Jurkat, Clone E6-1 (cell line): ENCODE measurements around the gene PHF14.
"Not testable (repeated sequence)": the region's sequence is repeated elsewhere in the genome, so short reads cannot be mapped to it uniquely, and the experiment has no call there.

ENCODE experiments used
- DNase-seq: peaks from one replicate; pipeline ENCODE4 v3.0.0-alpha.2; 2011; ENCODE audit warnings: low read depth, low spot score
- H3K4me3 ChIP-seq: 2 replicates; pipeline ENCODE4 v1.5.1; 2011; ENCODE audit warnings: mild to moderate bottlenecking, low read length, control low read depth, moderate library complexity

The PHF14 gene

DNA sequence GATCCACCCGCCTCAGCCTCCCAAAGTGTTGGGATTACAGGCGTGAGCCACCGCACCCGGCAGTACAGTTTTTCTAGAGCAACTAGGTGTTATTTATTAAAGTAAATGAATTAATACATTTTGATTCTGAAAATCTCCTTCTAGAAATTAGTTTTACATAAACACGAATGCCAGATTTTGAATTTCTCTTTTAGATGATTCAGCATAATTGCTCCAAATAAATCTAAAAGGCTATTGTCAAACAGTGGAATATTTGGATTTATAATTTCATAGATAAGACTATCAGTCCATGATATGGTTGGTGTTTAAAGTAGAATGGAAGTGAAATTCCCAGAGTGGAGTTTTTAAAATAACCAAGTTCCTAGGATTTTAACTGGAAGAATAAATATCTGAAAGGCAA lies 1.5 kb upstream of the PHF14 start:
- no peak for DNase-seq
- no peak overlapping the region for H3K4me3 ChIP-seq

DNA sequence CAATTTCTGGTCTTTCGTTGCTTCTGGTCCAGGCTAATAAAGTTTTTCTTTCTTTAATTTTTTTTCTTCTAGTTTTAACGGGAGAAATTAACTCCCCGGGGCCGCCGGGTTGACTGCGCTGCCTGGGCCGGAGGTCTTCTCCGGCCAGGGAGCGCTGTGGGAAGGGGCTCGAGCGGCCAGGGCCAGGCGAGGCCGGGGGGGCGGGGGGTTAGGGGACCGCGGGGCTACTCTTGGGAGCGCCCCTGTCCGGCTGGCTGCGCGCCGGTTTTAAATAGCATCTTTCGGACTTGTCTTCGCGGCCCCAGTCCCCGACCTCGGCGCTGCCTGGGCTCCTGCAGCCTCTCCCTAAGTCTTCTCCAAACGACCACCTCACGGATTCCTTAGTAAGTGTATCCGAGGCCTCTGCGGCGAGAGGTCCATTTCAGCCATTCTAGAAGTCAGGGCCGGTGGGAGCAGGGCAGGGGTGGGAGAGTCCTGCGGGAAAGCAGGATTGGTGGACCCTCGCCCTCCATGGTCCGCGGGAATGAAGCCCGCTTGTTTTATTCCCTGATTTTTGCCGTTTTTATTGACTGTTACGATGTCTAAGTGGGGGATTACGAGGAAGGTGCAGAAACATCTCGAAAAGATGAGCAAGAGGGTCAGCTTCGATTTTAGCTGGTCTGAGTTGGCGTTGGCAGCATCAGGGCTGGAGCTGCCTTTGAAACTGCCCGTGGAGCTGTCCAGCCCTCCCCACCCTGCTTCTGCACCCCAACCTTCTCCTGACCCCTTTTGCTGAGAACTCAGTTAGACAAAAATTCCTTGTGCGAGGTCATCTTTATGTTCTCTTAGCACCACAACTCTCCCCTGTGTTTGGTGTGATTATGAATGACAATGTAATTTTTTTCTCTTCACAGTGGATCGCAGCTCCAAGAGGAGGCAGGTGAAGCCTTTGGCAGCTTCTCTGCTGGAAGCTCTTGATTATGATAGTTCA lies 555 bp downstream of the PHF14 start:
- DNase-seq: peak; percentile 18
- peak overlapping the region; percentile 92 for H3K4me3 ChIP-seq

DNA sequence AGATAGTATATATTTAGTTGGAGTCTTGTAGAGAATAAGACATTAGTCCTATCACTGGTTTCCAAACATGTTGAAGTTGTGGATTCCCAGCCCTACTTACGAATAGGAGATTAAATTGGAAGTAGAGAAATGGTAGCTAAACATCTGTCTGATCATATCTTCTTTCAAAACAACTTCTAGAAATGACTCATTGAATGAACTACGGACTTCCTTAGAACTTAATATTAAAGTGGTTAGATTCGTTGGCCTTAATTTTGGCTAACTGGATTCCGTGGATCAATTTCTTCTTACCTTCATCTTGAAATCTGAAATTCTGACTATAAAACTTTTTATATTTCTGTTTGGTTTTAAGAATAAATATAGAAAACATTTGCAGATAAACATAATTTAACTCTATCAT lies 3.4 kb downstream of the PHF14 start:
- H3K4me3 ChIP-seq: no peak overlapping the region
- no peak for DNase-seq

DNA sequence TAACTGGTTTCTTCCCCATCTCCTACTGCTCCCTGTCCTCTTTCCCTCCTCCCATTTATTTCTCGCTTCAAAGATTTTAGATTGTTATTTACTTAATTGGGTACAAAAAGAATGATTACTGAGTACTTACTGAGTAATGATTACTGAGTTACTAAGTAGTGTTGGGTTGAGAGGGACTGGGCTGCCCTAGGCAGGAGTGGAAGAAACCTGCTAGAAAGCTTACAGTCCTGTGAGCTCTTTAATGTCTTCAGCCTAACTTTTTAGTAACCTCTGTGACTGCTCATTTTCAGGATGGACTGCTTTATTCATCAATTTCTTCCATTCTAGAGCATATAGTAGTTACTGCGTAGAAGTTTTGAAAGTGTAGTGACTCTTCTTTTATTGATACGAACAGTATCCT lies 7.6 kb downstream of the PHF14 start:
- H3K4me3 ChIP-seq: no peak overlapping the region
- no peak for DNase-seq

DNA sequence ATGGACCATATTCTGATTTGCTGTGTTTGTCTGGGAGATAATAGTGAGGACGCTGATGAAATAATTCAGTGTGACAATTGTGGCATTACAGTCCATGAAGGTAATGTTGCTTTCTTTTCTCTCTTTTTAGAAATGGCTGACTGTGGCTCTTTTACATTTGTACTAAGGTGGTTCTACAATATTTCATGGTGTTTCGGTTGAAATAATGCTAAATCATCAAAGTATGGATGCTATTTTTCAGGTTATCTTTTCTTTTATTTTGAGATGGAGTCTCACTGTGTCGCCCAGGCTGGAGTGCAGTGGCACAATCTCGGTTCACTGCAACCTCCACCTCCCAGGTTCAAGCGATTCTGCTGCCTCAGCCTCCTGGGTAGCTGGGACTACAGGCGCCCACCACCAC lies 17.1 kb downstream of the PHF14 start:
- H3K4me3 ChIP-seq, DNase-seq: not testable (repeated sequence)

DNA sequence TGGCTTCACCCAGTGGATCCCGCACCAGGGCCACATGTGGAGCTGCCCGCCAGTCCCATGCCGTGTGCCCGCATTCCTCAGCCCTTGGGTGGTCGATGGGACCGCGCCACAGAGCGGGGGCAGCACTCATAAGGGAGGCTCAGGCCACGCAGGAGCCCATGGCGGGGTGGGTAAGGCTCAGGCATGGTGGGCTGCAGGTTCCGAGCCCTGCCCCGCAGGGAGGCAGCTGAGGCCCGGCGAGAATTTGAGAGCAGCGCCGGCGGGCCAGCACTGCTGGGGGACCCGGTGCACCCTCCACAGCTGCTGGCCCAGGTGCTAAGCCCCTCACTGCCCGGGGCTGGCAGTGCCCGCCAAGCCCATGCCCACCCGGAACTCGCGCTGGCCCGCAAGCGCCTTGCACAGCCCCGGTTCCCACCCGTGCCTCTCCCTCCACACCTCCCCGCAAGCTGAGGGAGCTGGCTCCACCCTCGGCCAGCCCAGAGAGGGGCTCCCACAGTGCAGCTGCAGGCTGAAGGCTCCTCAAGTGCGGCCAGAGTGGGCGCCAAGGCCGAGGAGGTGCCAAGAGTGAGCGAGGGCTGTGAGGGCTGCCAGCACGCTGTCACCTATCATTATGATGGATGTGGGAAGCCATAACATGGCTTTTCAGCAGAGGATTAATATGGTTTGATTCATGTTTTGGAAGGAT lies 22.0 kb downstream of the PHF14 start:
- not testable (repeated sequence) for H3K4me3 ChIP-seq, DNase-seq

DNA sequence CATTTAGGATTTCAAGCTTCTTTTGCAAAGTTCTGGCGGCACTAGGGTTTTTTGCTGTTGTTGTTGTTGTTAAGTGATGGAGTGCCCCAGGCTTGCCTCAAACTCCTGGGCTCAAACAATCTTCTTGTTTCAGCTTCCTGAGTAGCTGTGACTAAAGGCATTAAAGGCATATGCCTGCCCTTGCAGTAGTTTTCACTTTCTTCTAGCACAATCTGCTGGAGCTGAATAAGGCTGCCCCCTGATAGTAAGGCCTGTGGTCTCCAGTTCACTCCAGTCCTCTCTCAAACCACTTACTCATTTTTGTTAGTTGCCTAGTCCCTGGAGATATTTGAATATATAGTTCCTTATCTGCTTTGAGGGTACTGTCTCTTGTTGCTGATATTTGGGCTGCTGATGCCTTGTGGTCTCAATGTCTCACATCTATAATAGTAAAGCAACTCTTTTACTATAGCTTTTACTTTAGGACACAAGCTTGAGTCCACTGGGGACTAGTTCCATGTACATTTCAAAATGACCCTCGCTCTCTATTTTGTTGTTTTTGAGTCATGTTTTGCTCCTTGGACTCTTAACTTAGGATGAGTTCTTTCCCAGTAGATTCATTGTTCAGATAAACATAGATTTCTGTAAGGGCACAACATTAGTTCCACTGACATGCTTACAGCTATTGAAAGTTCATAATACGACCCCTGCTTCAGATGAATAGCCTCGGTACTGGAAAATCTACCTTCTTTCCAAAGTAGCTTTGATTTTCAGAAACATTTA lies 25.5 kb downstream of the PHF14 start:
- no peak for DNase-seq
- H3K4me3 ChIP-seq: no peak overlapping the region

DNA sequence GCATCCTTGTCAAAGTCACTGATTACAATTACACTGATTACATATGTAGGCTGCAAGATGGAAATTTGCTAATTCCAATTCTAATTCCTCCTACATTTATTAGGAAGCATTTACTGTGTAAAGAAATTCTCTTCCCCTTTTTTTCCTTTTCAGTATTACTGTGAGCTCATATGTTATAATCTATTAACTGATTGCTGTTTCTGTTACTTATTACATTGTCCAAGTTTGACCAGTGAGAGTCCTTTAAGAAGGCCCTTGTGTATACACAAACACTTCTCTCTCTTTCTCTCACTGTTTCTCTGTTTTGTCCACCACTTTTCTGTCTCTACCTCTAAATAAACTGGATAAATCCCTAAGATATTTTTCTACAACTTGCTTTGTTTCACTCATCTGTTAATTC lies 31.5 kb downstream of the PHF14 start:
- H3K4me3 ChIP-seq: no peak overlapping the region
- no peak for DNase-seq

DNA sequence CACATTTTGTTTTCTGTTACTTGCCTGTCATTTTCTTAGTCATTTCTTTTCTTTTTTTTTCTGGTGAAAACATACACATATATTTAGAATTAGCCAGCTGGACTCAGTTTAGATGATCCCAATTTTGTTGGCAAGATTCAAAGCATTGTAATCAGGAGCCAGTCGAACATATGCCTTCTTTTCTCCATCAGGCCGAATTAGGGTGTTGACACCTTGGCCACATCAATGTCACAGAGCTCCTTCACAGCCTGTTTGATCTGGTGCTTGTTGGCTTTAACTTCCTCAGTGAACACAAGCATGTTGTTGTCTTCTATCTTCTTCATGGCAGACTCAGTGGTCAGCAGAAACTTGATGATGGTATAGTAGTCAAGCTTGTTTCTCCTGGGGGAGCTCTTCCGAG lies 32.6 kb downstream of the PHF14 start:
- no peak overlapping the region for H3K4me3 ChIP-seq
- DNase-seq: no peak

DNA sequence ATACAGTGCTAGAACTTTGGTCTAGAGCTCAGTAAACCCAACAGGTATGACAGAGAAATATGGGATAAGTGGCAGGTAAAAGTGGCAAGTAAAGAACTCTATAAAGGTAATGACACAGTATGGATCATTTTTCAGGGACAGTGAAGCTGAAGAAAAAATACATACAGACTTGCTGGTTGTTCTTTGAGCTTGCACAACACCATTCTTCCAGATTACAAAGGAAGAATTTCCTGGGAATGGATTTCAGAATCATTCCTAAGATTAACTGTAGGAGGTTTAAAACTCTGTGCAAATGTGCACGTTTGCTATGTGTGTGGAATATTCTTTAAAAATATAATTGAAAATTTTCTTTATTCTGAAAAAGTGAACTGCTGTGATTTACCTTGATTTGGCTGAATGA lies 36.0 kb downstream of the PHF14 start:
- H3K4me3 ChIP-seq: no peak overlapping the region

DNA sequence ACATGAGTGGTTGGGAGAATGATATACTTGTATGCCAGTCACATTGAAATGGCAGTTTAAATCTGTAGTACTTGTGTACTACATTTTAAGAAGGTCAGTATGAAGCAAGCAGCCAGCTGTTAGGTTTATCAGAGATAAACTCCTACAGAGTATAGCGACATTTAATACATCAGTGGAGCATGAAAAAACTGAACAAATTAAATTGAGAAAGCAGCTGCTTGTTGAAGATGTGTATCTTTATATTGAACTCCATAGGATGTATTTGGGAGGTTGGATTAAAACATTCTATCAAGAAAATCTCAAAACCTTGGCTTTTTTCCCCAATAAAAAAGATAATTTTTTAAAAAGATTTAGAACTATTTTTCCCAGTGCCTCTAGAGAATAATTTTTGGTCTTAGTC lies 47.8 kb downstream of the PHF14 start:
- no peak for DNase-seq
- H3K4me3 ChIP-seq: no peak overlapping the region

More for the DNA sequence above, 36.0 kb downstream of the PHF14 start:
- DNase-seq: no peak

DNA sequence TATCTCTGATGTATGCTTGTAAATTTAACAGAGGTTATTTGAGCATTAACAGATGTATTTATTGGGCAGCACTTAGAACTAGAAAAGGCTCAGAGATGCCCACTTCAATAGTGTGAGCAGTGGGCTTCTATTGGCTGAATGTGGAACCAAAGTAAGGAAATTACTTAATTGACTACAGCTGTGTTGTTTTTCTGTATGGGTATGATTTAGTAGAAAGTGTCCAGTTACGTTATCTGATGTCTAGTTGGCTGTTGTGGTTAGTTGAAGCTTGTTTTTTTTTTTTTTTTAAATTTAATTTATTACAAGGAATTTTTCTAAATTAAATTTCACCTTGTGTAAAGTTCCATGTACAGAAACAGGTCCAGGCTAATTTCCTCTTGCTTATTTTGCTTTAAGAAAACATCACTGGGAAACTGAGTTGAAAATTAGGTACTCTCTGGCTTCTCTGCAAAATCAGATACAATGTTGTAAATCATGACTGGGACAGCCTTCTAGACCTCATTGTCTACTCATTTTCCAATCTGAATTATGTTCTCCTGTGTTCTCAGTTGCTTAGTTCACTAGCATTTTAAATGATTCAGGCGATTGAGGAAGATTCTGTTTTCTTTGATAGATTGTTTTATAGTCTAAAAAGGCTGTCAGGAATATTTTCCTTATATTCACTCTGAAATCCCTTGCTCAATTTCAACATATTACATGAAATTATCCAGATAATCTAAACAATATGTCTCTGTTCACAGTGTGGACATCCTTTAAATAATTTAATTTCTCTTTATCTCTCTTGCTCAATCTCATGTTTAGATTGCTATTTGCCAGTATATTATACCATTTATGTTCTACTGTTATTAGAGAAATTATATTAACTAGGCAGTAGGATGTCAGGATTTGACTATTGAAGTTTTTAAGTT lies 53.0 kb downstream of the PHF14 start:
- no peak for DNase-seq

DNA sequence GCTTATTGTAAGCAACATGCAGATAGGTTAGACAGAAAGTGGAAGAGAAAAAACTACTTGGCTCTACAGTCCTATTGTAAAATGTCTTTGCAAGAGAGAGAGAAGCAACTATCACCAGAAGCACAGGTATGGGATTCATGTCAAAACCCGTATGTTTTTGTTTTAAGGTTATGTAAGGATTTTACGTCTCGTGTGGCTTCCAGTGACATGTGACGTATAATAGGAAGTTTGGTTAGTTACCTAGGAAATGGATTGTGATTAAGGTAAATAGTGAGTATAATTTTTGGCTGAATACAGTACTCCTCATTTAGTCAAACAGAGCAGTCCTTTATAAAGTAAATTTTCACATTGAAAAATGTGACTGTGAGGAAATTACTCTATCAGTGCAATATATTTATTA lies 62.0 kb downstream of the PHF14 start:
- DNase-seq: no peak
- no peak overlapping the region for H3K4me3 ChIP-seq

More for the DNA sequence above, 53.0 kb downstream of the PHF14 start:
- no peak overlapping the region for H3K4me3 ChIP-seq

DNA sequence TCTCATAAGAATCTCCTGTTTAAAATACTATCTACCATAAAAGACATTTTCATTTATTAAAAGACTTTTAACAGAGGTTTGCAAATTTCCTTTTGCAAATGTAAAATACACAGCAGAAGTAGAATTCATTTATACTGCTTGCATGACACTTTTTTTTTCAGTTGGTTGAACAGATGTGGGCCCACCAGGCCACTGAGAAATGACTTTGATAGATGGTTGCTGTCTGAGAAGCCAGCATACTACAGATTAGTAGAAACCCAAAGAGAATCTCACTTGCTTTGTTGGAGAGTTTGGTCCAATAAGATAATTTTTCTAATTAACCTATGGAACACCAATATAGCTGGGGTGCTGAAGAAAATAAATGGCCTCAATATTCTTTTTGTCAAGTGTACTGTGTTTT lies 66.3 kb downstream of the PHF14 start:
- DNase-seq: no peak
- no peak overlapping the region for H3K4me3 ChIP-seq

DNA sequence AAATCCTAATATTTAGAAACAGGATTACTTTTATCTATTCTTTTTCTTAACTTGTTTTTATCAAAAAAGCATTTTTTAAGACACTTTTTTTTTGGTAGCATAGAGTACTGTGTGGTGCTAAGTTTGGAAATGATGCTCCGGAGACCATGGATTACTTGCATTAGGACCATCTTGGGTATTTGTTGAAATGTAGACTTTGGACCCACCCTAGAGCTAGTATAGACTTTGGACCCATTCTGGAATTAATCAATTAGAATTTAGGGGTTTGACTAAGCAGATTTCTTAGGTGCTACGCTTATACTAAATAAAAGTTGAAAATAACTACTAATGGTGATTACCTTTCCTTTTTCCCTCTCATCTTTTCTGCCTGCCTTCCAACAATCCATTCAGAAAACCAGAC lies 80.4 kb downstream of the PHF14 start:
- H3K4me3 ChIP-seq: no peak overlapping the region
- no peak for DNase-seq

DNA sequence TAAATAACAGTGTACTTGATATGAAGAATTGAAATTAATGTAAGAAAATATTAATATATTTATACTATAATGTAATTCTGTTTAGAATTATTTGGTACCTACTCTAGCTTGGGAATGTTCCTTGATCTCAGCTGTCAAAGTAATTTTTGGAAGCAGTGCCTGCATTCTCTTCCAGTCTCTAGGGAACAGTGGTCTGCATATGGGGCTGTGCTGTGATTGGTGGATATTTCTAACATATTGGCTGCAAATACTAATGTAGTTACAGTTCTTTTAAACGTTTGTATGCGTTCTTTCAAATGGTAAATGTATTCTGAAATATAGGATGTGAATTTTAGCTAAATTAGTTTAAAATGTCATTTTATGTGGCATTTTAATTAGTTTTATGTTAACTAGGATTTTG lies 87.2 kb downstream of the PHF14 start:
- no peak for DNase-seq
- no peak overlapping the region for H3K4me3 ChIP-seq

DNA sequence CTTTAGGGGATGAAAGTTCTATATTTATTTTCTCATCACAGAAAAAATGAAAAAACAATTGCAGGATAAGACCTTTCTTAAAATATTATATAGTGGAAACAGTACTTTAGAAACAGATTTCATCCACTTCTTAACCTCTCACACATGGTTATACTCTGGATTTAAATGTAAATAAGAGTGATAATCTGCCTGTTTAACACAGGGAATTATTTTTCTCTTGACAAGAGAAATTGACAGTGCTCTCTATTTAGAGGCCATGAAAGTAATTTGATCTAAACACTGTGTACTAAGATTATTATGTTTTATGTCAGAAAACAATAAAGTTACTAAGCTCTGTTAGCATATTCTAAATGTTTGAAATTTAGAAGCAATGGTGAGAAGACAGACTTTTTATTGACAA lies 88.4 kb downstream of the PHF14 start:
- DNase-seq: no peak
- no peak overlapping the region for H3K4me3 ChIP-seq

DNA sequence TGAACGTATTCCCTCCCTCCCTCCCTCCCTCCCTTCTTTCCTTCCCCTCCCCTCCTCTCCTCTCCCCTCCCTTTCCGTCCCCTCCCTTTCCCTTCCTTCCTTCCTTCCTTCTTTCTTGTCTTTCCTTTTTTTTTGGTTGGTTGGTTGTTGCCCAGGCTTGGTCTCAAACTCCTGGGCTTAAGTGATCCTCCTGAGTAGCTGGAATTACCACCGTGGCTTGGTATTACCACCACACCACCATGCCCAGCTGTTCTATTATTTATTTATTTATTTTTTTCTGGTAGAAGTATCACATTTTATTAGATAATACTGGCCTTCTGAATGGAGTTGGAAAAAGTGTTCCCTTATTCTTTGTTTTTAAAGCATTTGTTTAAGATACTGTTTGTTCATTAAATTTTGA lies 95.9 kb downstream of the PHF14 start:
- DNase-seq: no peak
- no peak overlapping the region for H3K4me3 ChIP-seq

DNA sequence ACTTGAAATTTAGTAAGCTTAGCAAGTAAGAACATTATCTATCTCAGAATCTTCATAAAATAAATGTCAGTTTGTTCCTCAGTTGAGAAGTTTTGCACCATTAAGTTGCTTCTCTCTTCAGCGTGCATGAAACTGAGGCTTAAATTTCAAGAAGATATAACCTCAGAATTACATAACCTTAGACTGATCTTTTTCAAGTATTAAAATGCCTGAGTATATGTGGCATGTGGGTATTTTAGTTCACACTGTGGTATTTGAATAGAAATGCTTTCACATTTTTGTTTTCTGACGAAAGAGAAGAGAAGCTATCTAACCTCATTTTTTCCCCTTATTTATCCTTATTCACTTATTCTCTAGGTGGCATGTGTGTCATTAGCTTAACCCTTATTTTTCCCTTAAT lies 104.1 kb downstream of the PHF14 start:
- no peak for DNase-seq
- no peak overlapping the region for H3K4me3 ChIP-seq
